GM18861 (cell line): ENCODE results near the gene CORO2B.
"Not testable (repeated sequence)": the region's sequence is repeated elsewhere in the genome, so short reads cannot be mapped to it uniquely, and the experiment has no call there.

Experiments
- ATAC-seq: cut with Tn5 transposase; IDR thresholded peaks from one replicate; pipeline ENCODE4 v1.9.1; 2021; ENCODE audit not compliant: unreplicated experiment

The CORO2B gene

DNA sequence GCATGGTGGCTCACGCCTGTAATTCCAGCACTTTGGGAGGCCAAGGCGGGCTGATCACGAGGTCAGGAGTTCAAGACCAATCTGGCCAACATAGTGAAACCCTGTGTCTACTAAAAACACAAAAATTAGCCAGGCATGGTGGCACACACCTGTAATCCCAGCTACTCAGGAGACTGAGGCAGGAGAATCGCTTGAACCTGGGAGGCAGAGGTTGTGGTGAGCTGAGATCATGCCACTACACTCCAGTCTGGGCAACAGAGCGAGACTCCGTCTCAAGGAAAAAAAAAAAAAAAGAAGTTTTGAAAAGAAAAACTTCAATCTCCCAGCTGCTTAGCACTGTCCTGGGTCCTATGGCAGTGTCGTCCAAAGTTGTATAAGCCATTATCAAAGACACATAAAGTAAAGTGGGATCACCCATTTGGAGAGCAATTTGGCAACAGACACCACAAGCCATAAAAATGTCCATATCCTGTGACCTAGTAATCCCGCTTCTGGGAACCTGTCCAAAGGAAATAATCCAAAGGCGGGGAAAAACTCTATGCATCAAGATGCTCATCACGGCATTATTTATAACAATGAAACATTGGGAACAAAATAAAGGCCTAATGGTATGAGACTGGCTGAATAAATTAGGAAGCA lies 26.2 kb downstream of the CORO2B start:
- not testable (repeated sequence) for ATAC-seq

DNA sequence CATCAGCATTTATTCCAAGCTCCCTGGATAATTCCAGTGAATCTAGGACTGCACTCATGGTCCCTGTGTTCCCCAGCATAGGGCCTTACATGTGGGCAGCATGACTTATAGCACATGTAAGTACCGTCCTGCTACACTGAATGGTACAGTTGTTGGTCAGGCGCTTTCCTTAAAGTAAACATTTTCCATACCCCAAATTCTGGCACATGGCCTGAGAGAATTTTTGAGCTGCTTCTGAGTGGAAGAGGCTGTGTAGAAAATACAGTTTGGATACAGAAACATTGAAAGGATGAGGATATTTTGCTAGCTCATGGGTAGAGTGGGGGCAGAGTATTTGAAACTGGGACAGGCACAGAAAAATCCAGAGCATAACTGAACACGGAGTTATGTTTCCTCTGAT lies 27.6 kb downstream of the CORO2B start:
- no peak for ATAC-seq

DNA sequence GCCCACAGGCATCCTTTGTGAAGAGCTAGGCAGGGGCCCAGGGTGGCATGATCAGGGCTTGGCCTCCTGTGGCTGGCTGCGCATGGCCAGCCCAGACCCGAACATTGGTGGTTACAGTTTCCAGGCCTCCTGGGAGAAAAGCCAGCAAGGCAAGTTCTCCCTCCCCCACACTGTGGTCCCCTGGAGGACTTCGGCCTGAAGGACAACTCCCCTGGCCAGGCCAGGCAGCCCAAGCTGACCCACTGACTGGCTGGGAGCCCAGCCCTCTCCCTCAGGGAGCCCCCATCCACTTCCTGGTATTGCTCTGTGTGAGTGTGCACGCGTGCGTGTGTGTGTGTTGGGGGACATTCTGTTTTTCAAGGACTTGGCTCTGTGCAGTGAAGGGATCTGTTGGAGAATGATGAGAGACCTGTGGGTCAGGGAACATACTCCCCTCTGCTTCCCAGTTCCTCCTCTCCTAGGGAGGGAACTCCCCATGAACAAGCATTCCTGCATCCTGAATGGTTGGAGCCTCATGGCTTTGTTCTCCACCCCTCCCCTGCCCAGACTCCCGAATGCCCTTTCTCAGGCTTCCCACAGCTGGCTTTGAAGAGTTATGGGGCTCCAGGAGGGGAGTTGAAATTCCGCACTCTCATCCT lies 29.5 kb downstream of the CORO2B start:
- no peak for ATAC-seq

DNA sequence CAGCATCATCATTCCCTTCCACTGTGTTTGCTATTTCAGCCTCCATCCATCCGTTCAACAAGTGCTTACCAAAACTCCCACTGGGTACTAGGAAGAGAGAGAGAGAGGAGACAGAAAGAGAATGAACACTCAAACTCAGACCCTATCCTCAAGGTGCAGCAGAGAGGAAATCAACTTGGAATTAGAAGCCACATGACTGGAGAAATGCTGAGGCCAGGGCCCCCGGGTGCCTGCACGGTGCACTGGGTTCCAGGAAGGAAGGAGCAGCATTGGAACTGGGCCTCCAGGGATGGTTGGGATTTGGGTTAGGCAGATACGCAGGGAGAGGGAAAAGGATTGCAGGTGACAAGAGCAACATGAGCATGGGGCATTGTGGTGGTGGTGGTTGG lies 30.0 kb downstream of the CORO2B start:
- no peak for ATAC-seq

DNA sequence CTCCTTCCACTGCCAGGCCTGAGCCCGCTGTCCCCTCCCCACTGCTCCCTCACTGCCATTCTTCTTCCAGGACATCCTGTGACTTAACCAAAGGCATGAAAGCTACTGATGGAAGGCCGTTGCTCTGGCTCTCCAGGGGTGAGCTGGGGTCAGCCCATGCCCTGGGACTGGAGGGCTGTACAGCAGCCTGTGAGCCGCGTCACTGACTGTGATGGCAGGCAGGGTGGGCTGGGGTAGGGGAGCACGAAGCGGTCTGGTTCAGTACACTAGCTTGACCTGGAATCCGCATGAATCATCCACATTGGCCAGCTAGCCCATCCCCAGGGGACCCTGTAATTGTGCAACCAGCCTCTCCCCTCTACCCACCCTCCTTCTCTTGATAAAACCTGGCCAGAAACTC lies 30.8 kb downstream of the CORO2B start:
- ATAC-seq, result no peak

DNA sequence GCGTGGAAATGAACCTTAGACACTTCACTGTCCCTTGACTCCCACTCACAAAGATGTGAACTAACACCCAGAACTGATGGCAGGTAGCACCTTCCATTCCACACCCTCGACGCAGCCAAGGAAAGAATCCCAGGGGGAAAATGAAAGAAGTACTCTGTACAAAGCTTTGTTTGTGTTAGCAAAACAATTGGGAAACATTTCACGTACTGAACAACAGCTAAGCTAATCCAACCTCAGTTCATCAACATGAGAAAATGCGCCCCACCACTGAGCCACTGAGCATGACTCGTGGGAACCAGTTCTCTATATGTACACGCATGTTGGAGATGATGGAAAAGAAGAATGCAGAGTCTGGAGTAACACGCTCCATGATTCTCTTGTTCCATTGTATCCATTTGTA lies 32.0 kb downstream of the CORO2B start:
- ATAC-seq, result no peak

DNA sequence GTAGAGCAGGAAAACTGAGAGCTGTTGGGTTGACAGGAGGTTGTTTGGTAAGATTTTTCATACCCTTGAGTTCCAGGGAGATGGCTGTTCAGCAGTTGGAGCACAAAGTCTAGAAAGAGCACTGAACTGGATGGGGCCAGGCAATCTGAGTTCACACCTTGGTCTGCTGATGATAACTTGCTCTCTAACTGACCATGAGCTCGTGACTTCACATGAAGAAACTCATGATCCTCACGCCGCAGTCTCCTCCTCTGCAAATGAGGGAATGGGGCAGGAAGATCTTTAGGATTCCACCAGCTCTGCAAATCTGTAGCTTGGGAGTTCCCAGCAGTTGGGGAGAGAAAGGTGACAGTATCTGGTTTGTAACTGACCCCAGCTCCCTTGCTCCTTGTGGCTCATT lies 33.7 kb downstream of the CORO2B start:
- ATAC-seq, result no peak

DNA sequence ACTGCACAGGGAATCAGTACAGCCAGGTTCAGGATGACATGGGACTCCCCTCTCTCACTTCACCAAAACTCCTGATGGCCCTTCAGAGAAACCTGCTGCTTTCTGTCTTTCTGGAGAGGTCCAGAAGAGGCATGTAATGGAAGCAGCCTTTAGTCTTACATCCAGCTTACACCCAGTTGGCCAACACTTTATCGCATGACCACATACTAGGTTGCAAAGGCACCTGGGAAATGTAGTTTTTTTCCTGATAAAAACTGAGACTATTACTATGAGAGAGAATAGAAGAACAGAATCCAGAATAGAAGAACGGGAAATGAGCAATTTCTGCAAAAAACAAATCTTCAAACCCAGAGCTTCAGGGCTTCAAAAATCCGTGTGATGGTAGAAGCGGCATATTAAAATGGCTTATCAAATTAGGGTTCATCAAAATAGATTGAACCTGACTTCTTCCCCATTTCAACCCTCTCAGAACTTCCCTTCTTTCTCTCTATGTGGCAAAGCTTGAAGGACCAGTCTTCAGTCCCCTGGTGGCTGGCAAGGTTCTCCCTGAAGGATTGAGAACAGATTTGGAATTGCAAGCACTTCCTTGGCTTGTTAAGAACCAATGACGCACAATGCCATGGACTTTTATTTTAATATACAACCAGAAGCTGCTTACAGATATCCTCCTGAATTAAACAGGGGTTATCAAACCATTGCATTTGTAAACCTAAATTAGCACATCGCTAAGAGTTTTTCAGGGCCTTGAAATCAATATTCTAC lies 34.4 kb downstream of the CORO2B start:
- ATAC-seq, result no peak

DNA sequence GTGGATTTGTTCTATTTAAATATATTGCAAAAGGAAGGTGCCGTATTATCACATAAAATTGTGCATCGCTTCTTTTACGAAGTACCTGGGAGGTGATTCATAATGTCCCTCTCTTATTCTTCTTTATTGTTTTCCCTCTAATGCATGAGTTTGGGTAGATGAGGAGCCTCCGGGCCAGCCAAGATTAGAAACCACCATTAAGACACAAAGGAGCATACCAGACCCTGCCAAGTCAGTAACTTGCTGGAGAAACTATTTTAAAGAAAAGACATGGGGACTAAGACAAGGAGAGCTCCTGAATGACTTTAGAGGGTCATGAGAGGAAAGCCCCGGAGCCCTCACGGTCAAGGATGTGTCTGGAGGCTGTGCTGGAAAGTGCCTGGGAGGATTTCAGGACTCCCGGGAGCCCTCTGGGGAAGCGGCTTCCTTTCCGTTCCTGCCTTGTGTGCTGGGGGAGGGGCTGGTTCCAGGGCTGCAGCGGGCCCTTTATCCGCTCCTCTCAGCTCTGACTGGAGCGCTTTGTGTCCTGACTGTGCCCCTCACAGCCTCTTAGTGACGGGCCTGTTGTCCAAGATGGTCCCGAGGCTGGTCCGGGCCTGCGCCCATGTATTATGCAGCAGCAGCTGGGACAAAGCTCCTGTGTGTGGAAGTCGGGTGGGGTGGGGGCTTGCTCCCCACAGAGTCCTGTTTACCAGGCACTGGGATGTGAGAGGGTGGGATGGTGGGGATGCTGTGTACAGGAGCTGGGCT lies 35.7 kb downstream of the CORO2B start:
- no peak for ATAC-seq

DNA sequence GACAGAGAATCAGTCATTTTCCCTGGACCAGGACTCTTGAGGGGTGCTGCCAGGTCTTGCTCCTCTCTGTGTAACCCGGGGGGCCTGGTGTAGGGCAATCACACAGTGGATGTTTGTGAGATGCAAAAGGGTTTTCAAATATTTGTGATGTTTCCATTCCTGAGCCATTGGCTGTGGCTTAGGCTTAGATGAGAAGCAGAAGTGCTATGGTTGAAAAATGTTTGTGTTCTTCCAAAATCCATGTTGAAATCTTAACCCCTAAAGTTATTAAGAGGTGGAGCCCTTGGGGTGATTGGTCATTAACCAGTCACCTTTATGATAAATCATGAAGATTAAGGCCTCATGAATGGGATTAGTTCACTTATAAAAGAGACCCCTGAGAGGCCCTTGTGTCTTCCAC lies 36.5 kb downstream of the CORO2B start:
- ATAC-seq, result no peak

DNA sequence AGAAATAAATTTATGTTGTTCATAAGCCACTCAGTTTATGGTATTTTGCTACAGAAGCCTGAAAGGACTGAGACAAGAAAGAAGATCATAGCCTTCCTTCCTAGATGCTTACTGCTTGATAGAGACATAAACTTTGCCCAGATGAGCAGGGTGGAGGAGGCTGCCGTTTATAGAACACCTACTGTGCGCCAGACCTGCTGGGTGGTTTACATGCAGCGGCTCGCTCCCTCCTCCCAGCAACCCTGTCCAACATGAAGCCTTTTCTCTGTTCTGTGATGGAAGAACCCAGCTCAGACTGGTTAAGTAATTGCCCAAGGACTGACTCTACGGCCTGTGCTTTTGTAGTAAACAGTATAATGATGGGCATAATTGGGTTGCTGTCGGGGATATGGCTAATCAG lies 37.0 kb downstream of the CORO2B start:
- no peak for ATAC-seq

DNA sequence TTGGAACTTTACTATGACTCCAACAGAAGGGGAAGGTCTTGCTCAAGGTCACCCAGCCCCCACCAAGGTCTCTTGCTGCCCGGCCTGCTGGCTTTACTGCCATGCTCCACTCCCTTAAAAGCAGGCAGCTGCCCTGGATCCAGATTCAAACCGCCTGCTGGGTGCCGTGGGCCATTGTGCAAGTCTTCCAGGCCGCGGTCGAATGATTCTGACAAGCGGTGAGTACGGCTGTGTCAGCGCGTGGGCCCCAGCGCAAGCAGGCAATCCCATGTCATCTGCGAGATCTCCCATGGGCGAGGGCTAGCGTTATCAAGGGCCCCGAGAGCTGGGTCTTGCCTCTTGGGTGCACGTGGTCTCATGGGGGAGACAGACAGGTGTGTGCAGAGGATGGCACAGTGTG lies 37.6 kb downstream of the CORO2B start:
- ATAC-seq, result no peak

DNA sequence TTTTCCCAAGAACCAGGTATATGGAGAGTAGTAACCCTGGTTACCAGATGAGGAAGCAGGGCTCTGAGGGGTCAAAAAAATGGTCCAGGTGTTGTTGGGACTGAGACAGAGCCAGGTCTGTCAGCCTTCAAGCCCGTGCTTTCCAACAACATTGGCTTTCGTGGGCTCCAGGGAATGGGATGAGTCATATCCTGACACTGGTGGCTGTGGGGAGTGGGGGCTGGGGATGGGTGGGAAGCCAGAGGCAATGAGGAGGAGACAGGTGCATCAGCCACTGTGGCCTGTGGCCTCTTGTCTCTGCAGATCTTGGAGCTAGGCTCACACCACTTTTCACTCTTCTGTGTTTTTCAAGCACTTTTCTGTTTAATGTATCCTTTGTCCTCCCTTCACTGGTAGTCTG lies 38.2 kb downstream of the CORO2B start:
- no peak for ATAC-seq

DNA sequence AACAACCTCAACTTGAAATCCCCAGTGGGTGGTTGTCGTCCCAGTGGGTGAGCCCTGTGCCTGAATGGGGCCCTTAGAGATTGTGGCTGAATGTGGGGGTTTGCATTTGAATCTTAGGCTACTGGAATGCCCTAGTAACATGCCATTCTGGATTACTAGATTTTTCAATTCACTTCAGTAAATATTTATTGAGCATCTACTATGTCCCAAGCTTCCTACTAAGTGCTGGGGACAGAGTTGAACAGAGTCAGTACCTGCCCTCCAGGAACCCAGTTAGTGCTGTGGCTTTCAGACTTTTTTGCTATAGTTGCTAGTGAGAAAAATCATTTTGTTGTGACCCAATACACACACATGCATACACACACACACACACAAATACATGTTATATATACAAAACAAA lies 39.0 kb downstream of the CORO2B start:
- ATAC-seq, result no peak

DNA sequence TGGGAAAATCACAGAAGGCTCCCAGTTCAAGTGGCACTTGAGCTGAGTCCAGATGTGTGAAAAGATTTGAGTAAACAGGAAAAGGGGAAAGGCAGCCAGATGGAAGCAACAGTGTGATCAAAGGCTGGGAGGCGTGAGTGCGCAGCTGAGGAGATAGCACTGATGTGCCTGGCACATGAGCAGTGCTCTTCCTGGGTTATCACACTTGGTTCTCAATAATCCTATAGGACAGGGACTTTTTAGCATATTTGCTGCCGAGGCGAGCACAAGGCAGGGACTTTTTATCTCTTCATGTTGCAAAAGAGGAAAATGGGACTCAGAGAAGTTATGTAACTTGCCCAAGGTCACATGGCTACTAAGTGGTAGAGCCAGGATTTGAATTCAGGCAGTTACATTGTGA lies 39.6 kb downstream of the CORO2B start:
- ATAC-seq, result no peak

DNA sequence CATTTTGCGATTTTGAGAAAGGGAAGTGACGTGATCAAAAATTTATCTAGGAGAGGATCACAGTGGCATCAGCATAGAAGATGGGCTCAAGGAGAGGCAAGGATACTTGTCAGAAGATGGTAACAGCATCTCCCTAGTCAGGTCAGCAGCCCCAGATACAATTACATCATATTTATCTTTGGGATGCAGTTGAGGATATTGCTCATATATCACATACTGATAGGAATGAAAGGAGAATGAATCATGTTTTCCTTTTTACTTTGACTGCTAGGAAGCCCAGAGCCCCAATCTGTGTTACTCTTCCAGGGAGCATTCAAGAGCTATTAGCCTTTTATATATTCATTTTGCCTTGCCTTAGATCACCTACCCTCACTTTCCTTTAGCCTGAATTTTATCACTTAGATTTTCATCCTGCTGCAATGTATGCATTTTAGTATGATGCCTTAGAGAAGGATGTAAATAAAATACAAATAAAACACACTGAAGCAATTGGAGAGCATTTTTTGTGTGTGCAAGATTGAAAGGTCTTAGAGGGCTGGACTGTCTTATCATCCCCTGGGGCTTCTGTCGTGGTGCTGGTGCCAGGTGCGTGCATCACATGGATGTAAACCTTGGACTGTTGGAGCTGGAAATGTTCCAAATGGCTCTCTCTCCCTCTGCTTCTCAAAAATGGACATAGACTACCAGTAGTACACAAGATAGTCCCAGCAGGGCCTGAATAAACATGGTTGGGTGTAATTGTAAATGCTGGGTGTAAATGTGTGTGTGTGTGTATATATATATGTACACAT lies 40.3 kb downstream of the CORO2B start:
- no peak for ATAC-seq

DNA sequence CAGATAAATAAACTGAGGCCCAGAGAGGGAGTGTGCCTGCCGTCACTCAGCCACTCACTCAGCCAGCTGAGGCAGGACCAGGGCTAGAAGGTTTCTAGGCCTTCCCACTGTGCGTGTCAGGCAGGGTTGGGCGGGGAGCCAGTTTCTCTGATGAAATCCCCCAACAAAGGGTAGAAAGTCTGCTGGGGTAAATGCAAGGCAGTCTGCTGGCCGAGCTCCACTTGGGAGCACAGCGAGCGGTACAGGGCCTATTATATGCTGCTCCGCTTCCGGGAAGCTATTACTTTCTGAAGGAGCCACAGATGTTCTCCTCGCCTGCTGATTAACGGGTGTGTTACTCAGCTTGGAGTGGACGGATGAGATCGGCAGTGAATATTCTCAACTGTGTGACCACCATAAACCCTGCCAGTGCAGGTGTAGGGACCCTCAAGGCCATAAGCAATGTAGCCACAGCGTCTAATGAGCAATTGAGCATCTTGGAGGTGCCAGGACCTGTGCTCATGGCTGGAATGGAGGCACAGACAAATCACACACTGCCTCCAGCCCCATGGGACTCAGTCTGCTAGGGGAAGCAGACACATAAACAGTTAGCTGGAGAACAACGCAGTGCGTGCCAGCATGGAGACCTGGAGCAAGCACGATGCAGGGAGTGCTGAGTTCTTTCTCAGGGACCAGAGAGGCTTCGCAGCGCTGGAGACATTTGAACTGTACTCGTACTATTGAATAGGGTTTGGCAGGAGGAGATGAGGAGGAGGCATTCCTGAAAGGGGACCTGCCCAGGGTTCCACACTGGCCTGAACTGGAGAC lies 42.1 kb downstream of the CORO2B start:
- ATAC-seq, result no peak

DNA sequence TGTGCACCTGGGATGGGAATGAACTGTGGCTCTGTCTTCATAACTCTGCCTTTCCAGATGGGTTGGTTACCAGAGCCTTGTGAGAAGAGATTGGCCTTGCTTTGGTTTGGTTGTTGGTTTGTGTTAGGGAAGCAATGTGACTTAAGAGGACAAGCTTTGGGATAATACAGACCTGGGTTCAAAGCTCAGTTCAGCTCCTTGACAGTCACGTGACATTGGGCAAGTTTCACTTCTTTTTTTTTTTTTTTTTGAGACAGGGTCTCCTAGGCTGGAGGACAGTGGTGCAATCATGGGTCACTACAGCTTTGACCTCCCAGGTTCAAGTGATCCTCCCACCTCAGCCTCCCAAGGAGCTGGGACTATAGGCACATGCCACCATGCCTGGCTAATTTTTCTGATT lies 42.7 kb downstream of the CORO2B start:
- no peak for ATAC-seq

DNA sequence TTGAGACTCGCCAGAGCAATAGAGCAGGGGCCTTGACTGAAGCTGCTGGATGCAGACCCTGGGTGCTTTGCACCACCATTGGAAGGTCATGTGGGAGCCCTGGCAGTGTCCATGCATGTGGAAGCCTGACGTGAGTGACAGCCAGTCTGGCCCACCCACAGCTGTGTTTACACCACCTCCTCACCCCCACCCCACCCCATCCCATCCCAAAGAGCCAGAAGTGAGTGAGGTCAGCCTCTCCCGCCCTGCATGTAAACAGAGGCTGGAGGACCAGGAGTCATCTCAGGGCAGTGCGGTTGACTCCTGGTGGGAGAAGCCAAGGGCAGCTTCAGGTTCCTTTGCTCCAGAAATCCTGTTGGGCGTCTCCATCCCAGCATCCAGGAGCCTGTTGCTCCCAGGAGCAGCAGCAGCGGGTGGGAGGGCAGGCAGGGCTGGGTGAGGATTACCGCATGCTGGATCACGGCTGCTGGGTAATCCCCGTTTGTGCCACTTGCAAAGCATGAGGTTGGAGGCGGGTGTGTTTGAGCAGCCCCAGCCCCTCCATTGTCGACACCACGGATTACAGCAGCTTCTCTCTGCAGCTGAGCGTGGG lies 44.6 kb downstream of the CORO2B start:
- no peak for ATAC-seq

DNA sequence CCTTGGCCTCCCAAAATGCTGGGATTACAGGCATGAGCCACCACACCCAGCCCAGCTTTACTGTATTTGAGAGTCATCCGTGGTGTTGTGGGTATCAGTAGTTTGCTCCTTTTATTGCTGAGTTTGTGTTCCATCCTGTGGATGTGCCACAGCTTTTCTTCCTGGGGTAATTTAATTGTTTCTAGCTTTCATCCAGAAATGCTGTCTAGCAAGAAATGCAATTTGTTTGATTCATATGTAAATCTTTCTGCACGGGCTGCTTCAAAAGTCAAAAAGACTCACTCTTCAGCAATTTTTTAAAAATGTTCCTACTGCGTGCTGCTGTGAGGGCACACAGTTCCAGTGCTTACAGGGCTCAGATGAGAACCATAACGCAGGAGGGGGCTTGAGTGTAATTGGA lies 47.1 kb downstream of the CORO2B start:
- no peak for ATAC-seq
